K562 (cell line): Measurements from ENCODE around the gene TEX54. TPM values are rescaled to one million over a fixed set of nuclear protein-coding genes. Genes with fewer than 3 reads are reported as not detected.
A peak's percentile ranks its signal among the peaks of the same experiment; 100 is the strongest.

ENCODE experiments used
- CUX1 ChIP-seq: fragments of 200-800 bp; sonication (Bioruptor generic); IDR thresholded peaks from 2 replicates; pipeline ENCODE4 v1.6.1; 2016; ENCODE audit warnings: missing genetic modification characterization, missing compliant biosample characterization
- DACH1 ChIP-seq: fragments of 450-650 bp; IDR thresholded peaks from 2 replicates; pipeline ENCODE4 v1.6.1; 2018; ENCODE audit not compliant: partially characterized antibody
- RERE ChIP-seq: sonication (generic); formaldehyde crosslinking; IDR thresholded peaks from 2 replicates; pipeline ENCODE4 v1.8.0; 2023; ENCODE audit warnings: missing genetic modification reagents, mild to moderate bottlenecking, borderline replicate concordance
- RREB1 ChIP-seq: fragments of 250-450 bp; sonication (Bioruptor Pico); IDR thresholded peaks from 2 replicates; pipeline ENCODE4 v1.4.0; 2020
- SIX5 ChIP-seq, 2 experiments: IDR thresholded peaks; 2 replicates each; pipeline ENCODE4 v1.6.1; 2011; ENCODE audit warnings: low read length in 2 of 2, borderline replicate concordance in 1 of 2, low read depth in 1 of 2, mild to moderate bottlenecking in 1 of 2, moderate library complexity in 1 of 2; ENCODE audit not compliant: insufficient read depth in 1 of 2
- ZBTB1 ChIP-seq: sonication (generic); formaldehyde crosslinking; IDR thresholded peaks from 2 replicates; pipeline ENCODE4 v1.8.1; 2023; ENCODE audit warnings: missing genetic modification reagents, low read depth, mild to moderate bottlenecking, borderline replicate concordance
- ZNF232 ChIP-seq: sonication (generic); formaldehyde crosslinking; IDR thresholded peaks from 2 replicates; pipeline ENCODE4 v1.8.0; 2022; ENCODE audit warnings: mild to moderate bottlenecking, missing genetic modification reagents
- polyA plus RNA-seq, 8 experiments: library from polyadenylated mRNA; depleted of rRNA in 4 of 8; stranded (reverse) in 5 of 8; unstranded in 3 of 8; fragments of >200 nt; fragmentation: Nextera tagmentation in 2 of 8; fragmentation: Illumina TruSeq in 1 of 8; extraction: Ambion mirVana in 2 of 8; extraction: Trizol in 1 of 8; gene quantifications; 2 replicates each; pipeline versions ENCODE4 v1.2.1 to v1.2.3, GENCODE V29; 2011 to 2014; ENCODE audit warnings: inconsistent platforms in 1 of 8, missing spikeins in 1 of 8
- total RNA-seq, 7 experiments: library from RNA; depleted of rRNA in 6 of 7; stranded (reverse); fragments of >200 nt in 6 of 7; fragmentation: Illumina TruSeq in 2 of 7; extraction: Trizol in 2 of 7; gene quantifications; 2 replicates each; pipeline versions ENCODE4 v1.2.1 to v1.2.3, GENCODE V29; 2011 to 2021; ENCODE audit warnings: low replicate concordance in 1 of 7

TEX54 gene
- total and polyA plus RNA-seq, 9 of the 15 experiments (the other 6 are each of a cell fraction or from before 2014, with no cell fraction given), result not detected

- 0 out of 2 replicates have a peak, but pooled peaks have one; percentile 17 for TF ChIP-seq ZBTB1 (CRISPR knock-in tag)
- TF ChIP-seq ZNF232 (CRISPR knock-in tag), result no peak
- 0 out of 2 replicates have a peak, but pooled peaks have one; percentile 41 for TF ChIP-seq CUX1
- no peak for TF ChIP-seq DACH1
- TF ChIP-seq RERE (CRISPR knock-in tag), result no peak
- no peak for TF ChIP-seq RREB1
- TF ChIP-seq SIX5 (IDR thresholded peaks at IDR 0.05; ENCODE audit: borderline replicate concordance in 1 of 2, insufficient read depth in 1 of 2, low read depth in 1 of 2, low read length in 2 of 2), result no peak
Measured at GRCh38 chr11:62881579-62882430, 49.2 kb upstream of the TEX54 start (continued).
